GM21529 (cell line): ENCODE measurements around the gene RNU7-1.
"Not testable (repeated sequence)": the region's sequence is repeated elsewhere in the genome, so short reads cannot be mapped to it uniquely, and the experiment has no call there.

Experiments used
- ATAC-seq: cut with Tn5 transposase; IDR thresholded peaks from one replicate; pipeline ENCODE4 v1.9.1; 2021; ENCODE audit not compliant: unreplicated experiment

The RNU7-1 gene

GRCh38 chr12:6943722-6944380, at the start of gene RNU7-1, which contains the start of gene C12orf57:
RNU7-1 (plus strand) TSS chr12:6943816.
C12orf57 (plus strand) TSS chr12:6944022; CDS start chr12:6944122, 100 bp downstream.
- ATAC-seq = peak; percentile 29

GRCh38 chr12:6894321-6894720, 49.3 kb upstream of the RNU7-1 start:
- no peak for ATAC-seq

- no peak for ATAC-seq
Observed at GRCh38 chr12:6896846-6897435, 46.7 kb upstream of the RNU7-1 start.

GRCh38 chr12:6899427-6899826, 44.2 kb upstream of the RNU7-1 start:
- ATAC-seq = no peak

- no peak for ATAC-seq
Observed at GRCh38 chr12:6899837-6900519, 43.6 kb upstream of the RNU7-1 start.

- ATAC-seq = no peak
Observed at GRCh38 chr12:6902448-6902847, 41.2 kb upstream of the RNU7-1 start.

- ATAC-seq = no peak
Observed at GRCh38 chr12:6903722-6904121, 39.9 kb upstream of the RNU7-1 start.

- peak; percentile 96 for ATAC-seq
Observed at GRCh38 chr12:6904280-6905276, 39.0 kb upstream of the RNU7-1 start, which contains the start of gene LRRC23. LRRC23 (plus strand) TSS chr12:6904822; CDS start chr12:6905634, 812 bp downstream.

- no peak for ATAC-seq
Observed at GRCh38 chr12:6905414-6906040, 38.1 kb upstream of the RNU7-1 start.

- ATAC-seq = not testable (repeated sequence)
Observed at GRCh38 chr12:6908141-6908540, 35.5 kb upstream of the RNU7-1 start.

GRCh38 chr12:6909421-6910145, 34.0 kb upstream of the RNU7-1 start:
- ATAC-seq = no peak

- ATAC-seq = no peak
Observed at GRCh38 chr12:6912164-6912935, 31.3 kb upstream of the RNU7-1 start.

GRCh38 chr12:6914246-6914946, 29.2 kb upstream of the RNU7-1 start, which contains the start of gene ENO2:
ENO2 (plus strand) TSS chr12:6914580; CDS start chr12:6915833, 1,253 bp downstream.
- peak; percentile 77 for ATAC-seq

- no peak for ATAC-seq
Observed at GRCh38 chr12:6914947-6915788, 28.4 kb upstream of the RNU7-1 start.

GRCh38 chr12:6915789-6916285, 27.8 kb upstream of the RNU7-1 start:
- no peak for ATAC-seq

GRCh38 chr12:6916426-6917200, 27.0 kb upstream of the RNU7-1 start:
- ATAC-seq = no peak
